ENCODE measurements around the gene NDUFB10.

DNA sequence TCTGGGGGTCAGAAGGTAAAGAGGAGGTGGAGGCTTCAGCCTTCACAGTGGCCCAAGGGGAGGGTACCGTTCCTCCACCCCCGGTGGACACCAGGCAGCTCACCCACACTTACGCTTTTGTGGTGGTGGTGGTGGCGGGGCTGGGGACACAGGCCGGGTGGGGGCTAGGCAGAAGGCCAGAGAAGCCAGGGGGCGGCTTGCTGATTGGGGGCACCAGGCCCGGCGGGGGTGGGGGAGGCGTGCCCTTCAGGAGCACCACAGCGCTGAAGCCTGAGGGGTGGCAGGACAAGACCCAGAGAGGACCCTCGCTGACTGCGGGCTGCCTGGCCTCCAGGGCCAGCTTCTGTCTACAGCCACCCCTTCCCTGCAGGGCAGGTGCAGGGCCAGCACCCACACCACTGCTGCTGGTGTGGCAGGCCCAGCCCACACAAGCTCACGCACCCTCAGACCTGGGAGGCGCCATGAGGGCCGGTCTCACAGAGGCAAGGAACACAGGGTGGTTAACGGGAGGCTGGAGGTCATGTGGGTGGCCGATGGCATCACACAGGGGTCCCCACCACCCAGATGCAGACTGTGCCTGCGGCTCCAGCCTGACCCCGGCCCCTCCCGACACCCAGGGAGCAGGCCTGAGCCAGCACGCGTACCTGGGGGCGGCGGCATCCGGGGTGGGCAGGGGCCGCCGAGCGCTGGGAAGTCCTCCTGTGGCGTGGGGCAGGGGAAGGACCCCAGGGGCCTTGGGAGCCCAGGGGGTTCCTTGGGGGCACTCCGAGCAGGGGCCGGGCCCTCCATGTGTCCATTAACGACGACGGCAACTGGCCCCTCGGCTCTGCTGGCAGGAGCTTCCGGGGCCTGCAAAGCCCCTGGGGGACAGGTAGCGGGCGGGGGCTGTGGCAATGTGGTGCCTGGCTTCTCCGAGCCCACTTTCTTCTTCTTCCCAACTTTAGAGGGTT lies 39.8 kb downstream of the NDUFB10 start:
- TF ChIP-seq, protein P1, sequence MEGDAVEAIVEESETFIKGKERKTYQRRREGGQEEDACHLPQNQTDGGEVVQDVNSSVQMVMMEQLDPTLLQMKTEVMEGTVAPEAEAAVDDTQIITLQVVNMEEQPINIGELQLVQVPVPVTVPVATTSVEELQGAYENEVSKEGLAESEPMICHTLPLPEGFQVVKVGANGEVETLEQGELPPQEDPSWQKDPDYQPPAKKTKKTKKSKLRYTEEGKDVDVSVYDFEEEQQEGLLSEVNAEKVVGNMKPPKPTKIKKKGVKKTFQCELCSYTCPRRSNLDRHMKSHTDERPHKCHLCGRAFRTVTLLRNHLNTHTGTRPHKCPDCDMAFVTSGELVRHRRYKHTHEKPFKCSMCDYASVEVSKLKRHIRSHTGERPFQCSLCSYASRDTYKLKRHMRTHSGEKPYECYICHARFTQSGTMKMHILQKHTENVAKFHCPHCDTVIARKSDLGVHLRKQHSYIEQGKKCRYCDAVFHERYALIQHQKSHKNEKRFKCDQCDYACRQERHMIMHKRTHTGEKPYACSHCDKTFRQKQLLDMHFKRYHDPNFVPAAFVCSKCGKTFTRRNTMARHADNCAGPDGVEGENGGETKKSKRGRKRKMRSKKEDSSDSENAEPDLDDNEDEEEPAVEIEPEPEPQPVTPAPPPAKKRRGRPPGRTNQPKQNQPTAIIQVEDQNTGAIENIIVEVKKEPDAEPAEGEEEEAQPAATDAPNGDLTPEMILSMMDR (conservative IDR thresholded peaks at IDR 0.05 in 1 of 2, IDR thresholded peaks at IDR 0.05 in 1 of 2; ENCODE audit: extremely low read depth in 1 of 2, insufficient read depth in 1 of 2, low read depth in 1 of 2, low read length in 2 of 2), result no peak
- no peak for TF ChIP-seq EZH2 (IDR thresholded peaks at IDR 0.05; ENCODE audit: borderline replicate concordance, low read length)
